Hematopoietic multipotent progenitor cell treated with erythropoietin and hydrocortisone succinate and interleukin-3 and kit ligand, for 8 days (in vitro differentiated cells): ENCODE results near the gene SPTBN4.
"Not testable (repeated sequence)": the region's sequence is repeated elsewhere in the genome, so short reads cannot be mapped to it uniquely, and the experiment has no call there.

Experiments
- DNase-seq: peaks from one replicate; pipeline ENCODE4 v3.0.0-alpha.2; 2015

Gene SPTBN4

DNA sequence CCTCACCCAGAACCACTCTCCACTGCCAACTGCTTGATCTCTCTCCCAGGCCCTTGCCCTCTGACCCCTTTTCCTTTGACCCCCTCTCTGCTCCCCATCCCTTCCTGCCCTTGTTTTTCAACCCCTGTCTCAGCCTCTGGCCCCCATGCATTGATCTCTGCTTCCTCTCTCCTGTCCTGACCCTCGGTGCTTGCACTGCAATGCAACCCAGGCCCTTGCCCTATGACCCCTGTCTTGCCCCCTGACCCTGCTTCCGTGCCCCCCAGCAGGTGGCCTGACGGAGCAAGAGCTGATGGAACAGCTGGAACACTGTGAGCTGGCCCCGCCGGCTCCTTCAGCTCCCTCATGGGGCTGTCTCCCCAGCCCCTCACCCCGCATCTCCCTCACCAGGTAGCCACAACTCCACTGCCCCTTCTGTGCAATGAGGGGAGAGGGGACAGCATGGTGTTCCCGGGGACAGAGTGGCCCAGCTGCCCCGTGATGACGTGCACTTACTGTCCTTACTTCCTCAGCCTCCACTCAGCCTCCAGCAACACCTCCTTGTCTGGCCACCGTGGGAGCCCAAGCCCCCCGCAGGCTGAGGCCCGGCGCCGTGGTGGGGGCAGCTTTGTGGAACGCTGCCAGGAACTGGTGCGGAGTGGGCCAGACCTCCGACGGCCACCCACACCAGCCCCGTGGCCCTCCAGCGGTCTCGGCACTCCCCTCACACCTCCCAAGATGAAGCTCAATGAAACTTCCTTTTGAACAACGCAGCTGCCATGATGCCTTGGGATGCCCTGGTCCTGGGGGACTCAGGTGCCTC lies 123.9 kb downstream of the SPTBN4 start:
- no peak for DNase-seq

- not testable (repeated sequence) for DNase-seq
Observed at GRCh38 chr19:40591724-40592123, 124.9 kb downstream of the SPTBN4 start.

- DNase-seq: peak; percentile 69
Observed at GRCh38 chr19:40592170-40592569, 125.4 kb downstream of the SPTBN4 start.

GRCh38 chr19:40594255-40594654 lies 127.5 kb downstream of the SPTBN4 start:
- DNase-seq: no peak

DNA sequence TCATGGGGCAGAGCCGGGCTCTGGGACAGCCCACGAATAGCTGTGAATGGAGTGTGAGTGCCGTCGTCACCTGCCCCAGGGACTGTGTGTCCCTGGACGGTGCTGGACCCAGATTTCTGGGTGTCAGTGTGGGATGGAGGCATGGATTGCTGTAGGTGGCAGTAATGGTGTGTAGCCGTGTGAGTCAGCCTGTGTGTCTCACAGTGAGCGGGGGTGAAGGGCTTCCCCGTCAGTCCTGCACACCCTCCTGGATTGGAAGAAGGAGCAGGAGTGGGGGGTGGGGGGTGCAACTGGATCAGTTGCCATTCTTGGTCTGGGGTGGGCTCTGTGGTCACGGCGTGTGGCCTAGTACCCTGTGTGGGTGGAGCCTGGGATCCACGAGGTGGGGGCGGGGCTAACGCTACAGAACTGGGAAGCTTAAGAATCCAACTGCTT lies 127.9 kb downstream of the SPTBN4 start:
- no peak for DNase-seq

DNA sequence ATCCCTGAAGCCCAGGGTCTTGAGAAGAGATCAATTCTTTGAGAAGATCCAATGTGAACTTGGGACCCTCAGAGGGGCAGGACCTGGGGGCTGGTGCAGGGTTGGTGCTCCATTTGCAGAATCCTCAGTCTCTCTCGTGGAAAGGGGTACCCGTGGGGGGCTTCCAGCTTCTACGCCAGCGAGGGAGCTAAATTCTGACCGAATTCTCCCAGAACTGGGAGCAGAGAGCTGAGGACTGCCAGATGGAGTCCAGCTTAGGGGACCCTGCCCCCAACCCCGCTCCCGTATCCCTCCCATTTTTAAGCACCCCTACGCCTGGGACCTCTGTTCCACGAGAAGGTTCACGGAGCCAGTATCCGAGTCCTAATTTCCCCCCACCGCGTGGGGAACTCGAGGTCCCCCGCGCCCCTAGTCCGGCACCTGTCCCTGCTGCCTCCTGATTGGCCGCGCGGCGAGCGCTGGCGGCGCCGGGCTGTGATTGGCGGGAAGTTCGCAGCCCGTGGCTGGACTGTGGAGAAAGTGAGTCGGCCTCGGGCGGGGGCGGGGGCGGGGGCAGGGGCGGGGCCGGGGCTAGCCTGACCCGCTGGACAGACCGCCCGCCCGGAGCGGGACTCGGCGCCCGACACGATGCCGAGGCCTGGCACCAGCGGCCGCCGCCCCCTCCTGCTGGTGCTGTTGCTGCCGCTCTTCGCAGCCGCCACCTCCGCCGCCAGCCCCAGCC lies 130.0 kb downstream of the SPTBN4 start:
- DNase-seq: peak; percentile 16

- no peak for DNase-seq
Observed at GRCh38 chr19:40597329-40597838, 130.6 kb downstream of the SPTBN4 start.

- DNase-seq: peak; percentile 81
Observed at GRCh38 chr19:40598121-40598917, 131.5 kb downstream of the SPTBN4 start.

- DNase-seq: no peak
Observed at GRCh38 chr19:40598918-40599307, 132.1 kb downstream of the SPTBN4 start.

GRCh38 chr19:40599331-40599901 lies 132.6 kb downstream of the SPTBN4 start:
- DNase-seq: peak; percentile 45

DNA sequence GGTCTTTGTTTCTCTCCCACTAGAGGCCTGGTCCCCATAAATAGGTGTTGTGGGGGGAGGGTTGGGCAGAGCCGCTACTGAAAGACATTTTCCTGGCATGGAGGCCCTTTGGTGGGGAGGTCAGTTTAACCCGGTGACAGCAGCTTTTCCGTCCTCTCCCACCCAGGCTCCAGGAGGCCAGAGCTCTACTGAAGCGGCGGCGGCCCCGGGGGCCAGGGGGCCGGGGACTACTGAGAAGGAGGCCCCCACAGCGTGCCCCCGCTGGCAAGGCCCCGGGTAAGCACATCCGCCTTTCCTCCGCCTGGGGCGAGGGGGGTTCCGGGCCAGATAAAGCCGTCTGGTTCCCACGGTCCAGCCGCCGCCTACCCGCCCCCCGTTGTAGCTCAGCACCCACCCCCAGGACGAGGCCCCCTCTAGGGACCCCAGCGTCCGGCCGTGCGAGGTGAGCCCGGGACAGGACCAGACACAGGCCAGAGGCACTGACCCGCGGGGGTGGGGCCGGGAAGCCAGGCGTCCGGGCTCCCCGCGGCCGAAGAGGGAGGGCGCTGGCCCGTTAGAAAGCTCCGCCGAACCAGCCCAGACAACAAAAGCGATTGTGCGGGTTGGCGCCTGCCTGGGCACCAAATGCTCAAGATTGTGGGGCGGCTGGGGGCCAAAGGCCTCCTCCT lies 133.2 kb downstream of the SPTBN4 start:
- peak; percentile 6 for DNase-seq

DNA sequence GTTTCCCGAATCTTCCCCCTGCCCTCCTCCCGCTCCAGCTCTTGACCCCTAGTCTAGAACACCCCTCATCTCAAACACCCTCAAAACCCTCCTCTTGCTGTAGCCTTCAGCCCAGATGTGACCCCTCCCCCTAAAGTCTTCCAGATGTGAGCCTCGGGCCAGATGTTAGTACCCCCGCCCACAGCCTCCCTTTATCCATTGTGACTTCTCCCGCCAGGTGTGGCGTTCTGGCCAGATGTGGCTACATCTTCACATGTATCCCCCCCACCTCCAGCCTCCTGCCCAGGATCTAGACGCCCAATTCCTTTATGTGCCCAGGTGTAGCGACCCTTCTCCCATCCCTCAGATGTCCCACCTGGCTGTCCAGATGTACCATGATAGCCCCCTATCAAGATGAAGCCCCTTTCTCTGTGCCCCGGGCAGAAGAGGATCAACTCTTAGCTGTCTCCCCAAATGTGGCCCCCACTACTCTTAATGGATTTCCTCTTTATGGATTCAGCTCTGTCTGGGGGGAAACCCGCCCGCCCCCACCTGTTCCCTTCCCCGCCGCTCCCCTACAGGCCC lies 133.9 kb downstream of the SPTBN4 start:
- peak; percentile 2 for DNase-seq

GRCh38 chr19:40601134-40601974 lies 134.6 kb downstream of the SPTBN4 start, which contains the start of gene LTBP4:
TSS of gene LTBP4 (plus strand) at chr19:40601369. CDS start at chr19:40601388, 19 bp downstream.
- peak; percentile 55 for DNase-seq

DNA sequence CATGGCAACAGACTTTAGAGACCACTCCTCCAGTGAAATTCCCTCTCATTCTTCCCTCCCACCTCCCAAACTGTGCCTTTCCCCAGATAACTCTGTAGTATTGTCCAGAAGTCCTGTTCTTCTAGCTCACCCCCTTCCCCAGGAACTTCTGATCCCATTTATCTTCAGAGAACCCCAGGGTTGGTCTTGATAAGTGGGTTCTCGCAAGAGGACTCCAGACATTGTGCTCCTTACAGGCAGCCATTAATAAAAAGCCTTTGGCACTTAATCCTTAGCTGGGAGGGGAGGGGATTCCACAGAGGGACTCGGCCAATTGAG lies 136.2 kb downstream of the SPTBN4 start:
- no peak for DNase-seq

- DNase-seq: peak; percentile 99
Observed at GRCh38 chr19:40603389-40604170, 136.8 kb downstream of the SPTBN4 start.

DNA sequence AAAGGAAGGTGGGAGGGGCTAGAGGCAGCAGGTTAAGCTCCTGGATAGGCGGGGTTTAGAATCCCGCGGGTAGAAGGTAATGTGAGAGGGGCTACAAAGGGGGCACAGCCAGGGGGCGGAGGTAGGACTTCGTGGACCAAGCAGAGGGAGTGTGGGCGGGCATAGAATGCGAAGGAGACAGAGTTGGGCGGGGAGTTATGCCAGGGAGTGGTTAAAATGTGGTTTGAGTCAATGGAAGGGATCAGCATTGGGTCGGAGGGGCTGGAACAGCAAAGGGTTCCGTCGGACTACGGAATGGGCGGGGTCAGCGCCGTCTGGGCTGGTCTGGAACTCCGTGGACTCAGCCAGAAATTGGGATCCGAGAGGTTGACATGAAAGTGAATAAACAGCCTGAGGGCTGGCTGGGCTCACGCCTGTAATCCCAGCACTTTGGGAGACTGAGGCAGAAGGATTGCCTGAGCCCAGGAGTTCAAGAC lies 137.4 kb downstream of the SPTBN4 start:
- DNase-seq: no peak

GRCh38 chr19:40604647-40605215 lies 137.9 kb downstream of the SPTBN4 start:
- DNase-seq: peak; percentile 70

DNA sequence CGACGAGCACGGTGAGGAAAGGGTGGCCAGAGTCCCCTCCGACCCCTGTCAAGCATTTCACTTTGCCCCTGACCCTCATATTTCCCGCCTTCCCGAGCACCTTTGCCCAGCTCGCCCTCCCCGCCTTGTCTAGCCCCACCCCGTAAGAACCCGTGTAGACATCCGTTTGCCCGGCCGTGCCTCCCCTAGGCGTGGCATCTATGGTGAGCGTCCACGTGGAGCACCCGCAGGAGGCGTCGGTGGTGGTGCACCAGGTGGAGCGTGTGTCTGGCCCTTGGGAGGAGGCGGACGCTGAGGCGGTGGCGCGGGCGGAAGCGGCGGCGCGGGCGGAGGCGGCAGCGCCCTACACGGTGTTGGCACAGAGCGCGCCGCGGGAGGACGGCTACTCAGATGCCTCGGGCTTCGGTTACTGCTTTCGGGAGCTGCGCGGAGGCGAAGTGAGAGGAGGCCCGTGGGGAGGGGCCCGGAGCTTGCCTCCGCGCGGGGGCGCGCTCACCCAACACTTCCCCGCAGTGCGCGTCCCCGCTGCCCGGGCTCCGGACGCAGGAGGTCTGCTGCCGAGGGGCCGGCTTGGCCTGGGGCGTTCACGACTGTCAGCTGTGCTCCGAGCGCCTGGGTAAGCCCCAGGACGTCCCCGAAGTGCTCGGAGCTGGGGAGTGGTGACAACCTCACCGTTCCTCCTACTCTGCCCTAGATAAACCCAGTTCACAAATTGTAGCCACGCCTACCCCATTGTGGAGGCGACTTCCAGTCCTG lies 138.6 kb downstream of the SPTBN4 start:
- peak; percentile 90 for DNase-seq
